ENCODE measurements around the gene TTC3. TPM values are rescaled to one million over a fixed set of nuclear protein-coding genes. Genes with fewer than 3 reads are reported as not detected.

The TTC3 gene
- total and polyA plus RNA-seq, 10 of the 15 experiments (the other 5 are each of a cell fraction or from before 2014, with no cell fraction given) = 23.1 to 94.9 (median 72.7) TPM

- TF ChIP-seq REST (IDR thresholded peaks at IDR 0.05; ENCODE audit: low read depth, low read length) (no peak), E2F8 (IDR thresholded peaks at IDR 0.05; ENCODE audit: low read depth, partially characterized antibody) (no peak), IKZF1 (conservative IDR thresholded peaks at IDR 0.05) (no peak), PAX8 (IDR thresholded peaks at IDR 0.05) (no peak), CBFB (IDR thresholded peaks at IDR 0.05; ENCODE audit: low read depth) (no peak), CBX3 (IDR thresholded peaks at IDR 0.05; ENCODE audit: borderline replicate concordance, low read depth) (no peak)
Measured at GRCh38 chr21:37200641-37201480, 127.8 kb downstream of the TTC3 start (continued).

Measured in GM12878 (cell line).